HepG2 (cell line): Measurements from ENCODE around the gene PITHD1. TPM values are rescaled to one million over a fixed set of nuclear protein-coding genes. Genes with fewer than 3 reads are reported as not detected.
A peak's percentile ranks its signal among the peaks of the same experiment; 100 is the strongest.

Source experiments
- ARNT2 ChIP-seq: sonication (generic); formaldehyde crosslinking; IDR thresholded peaks from 2 replicates; pipeline ENCODE4 v1.8.0; 2022; ENCODE audit warnings: mild to moderate bottlenecking, low read depth, missing genetic modification reagents, moderate library complexity
- CCAR2 ChIP-seq: fragments of 200-400 bp; formaldehyde crosslinking; optimal IDR thresholded peaks from 2 replicates; pipeline ENCODE3; 2018; ENCODE audit warnings: low read depth, mild to moderate bottlenecking, low read length, moderate library complexity
- CEBPG ChIP-seq: IDR thresholded peaks from 2 replicates; pipeline ENCODE4 v1.6.1; 2016
- CREB1 ChIP-seq, 2 experiments: fragments of 450-650 bp in 1 of 2; IDR thresholded peaks; 2 replicates each; pipeline ENCODE4 v1.6.1; 2016 to 2017; ENCODE audit warnings: control low read depth in 1 of 2, mild to moderate bottlenecking in 1 of 2, missing compliant biosample characterization in 1 of 2, missing genetic modification characterization in 1 of 2
- FOXA1 ChIP-seq, 2 experiments: fragments of 450-650 bp in 1 of 2; sonication (generic) in 1 of 2; formaldehyde crosslinking in 1 of 2; IDR thresholded peaks; 2 replicates each; pipeline versions ENCODE4 v1.4.0 to v1.6.1; 2016 to 2020; ENCODE audit warnings: missing genetic modification reagents in 1 of 2
- GTF3A ChIP-seq: sonication (generic); formaldehyde crosslinking; conservative IDR thresholded peaks from 2 replicates; pipeline ENCODE4 v1.4.0; 2020; ENCODE audit warnings: mild to moderate bottlenecking, missing genetic modification reagents
- MIER3 ChIP-seq: IDR thresholded peaks from 2 replicates; pipeline ENCODE4 v1.6.1; 2016; ENCODE audit warnings: missing compliant biosample characterization, borderline replicate concordance
- MXD4 ChIP-seq: IDR thresholded peaks from 2 replicates; pipeline ENCODE4 v1.6.1; 2016; ENCODE audit warnings: mild to moderate bottlenecking, missing biosample characterization, missing genetic modification reagents
- POLR2AphosphoS5 ChIP-seq: IDR thresholded peaks from 2 replicates; pipeline ENCODE4 v1.6.1; 2012; ENCODE audit warnings: low read depth, low read length
- REPIN1 ChIP-seq: sonication (generic); formaldehyde crosslinking; IDR thresholded peaks from 2 replicates; pipeline ENCODE4 v1.8.0; 2022; ENCODE audit warnings: missing genetic modification reagents, low read depth, mild to moderate bottlenecking, borderline replicate concordance
- SRF ChIP-seq: IDR thresholded peaks from 2 replicates; pipeline ENCODE4 v1.6.1; 2011; ENCODE audit warnings: mild to moderate bottlenecking, low read depth, low read length, moderate library complexity
- TEAD2 ChIP-seq: sonication (generic); formaldehyde crosslinking; IDR thresholded peaks from 2 replicates; pipeline ENCODE4 v1.9.0; 2021; ENCODE audit warnings: missing genetic modification reagents
- TRIM24 ChIP-seq: sonication (generic); formaldehyde crosslinking; IDR thresholded peaks from 2 replicates; pipeline ENCODE4 v1.8.0; 2022; ENCODE audit warnings: mild to moderate bottlenecking, missing genetic modification reagents
- ZNF12 ChIP-seq: sonication (generic); formaldehyde crosslinking; IDR thresholded peaks from 2 replicates; pipeline ENCODE4 v1.5.0; 2020; ENCODE audit warnings: missing genetic modification reagents
- ZNF3 ChIP-seq: IDR thresholded peaks from 2 replicates; pipeline ENCODE4 v1.7.0; 2017; ENCODE audit warnings: inconsistent platforms
- ZNF557 ChIP-seq: sonication (generic); formaldehyde crosslinking; IDR thresholded peaks from 2 replicates; pipeline ENCODE4 v1.4.0; 2020; ENCODE audit warnings: missing genetic modification reagents
- ZNF788 ChIP-seq: sonication (generic); formaldehyde crosslinking; IDR thresholded peaks from 2 replicates; pipeline ENCODE4 v1.5.0; 2020; ENCODE audit warnings: mild to moderate bottlenecking, missing genetic modification reagents, borderline replicate concordance
- ZSCAN25 ChIP-seq: sonication (generic); formaldehyde crosslinking; IDR thresholded peaks from 2 replicates; pipeline ENCODE4 v1.8.0; 2022; ENCODE audit warnings: mild to moderate bottlenecking, missing genetic modification reagents
- polyA plus RNA-seq, 8 experiments: library from polyadenylated mRNA; depleted of rRNA in 3 of 8; stranded (reverse) in 7 of 8; unstranded in 1 of 8; fragments of >200 nt; fragmentation: Illumina TruSeq in 4 of 8; extraction: Trizol in 4 of 8; gene quantifications; 2 replicates each; pipeline versions ENCODE4 v1.2.1 to v1.2.3, GENCODE V29; 2011 to 2016; ENCODE audit warnings: low read depth in 4 of 8, missing spikeins in 1 of 8, mixed read lengths in 1 of 8; ENCODE audit not compliant: insufficient read depth in 1 of 8
- total RNA-seq, 5 experiments: library from RNA; depleted of rRNA; stranded (reverse); fragments of >200 nt; fragmentation: Illumina TruSeq; extraction: Trizol; gene quantifications; 2 replicates each; pipeline ENCODE4 v1.2.3, GENCODE V29; 2016; ENCODE audit warnings: low read depth in 1 of 5
- TF ChIP-seq, protein P1 (sequence below): IDR thresholded peaks from 2 replicates; pipeline ENCODE4 v1.4.0; 2020; ENCODE audit warnings: mild to moderate bottlenecking, missing genetic modification reagents
- TF ChIP-seq, protein P2 (sequence below): IDR thresholded peaks from 2 replicates; pipeline ENCODE4 v1.6.1; 2018; ENCODE audit warnings: missing genetic modification reagents, mild to moderate bottlenecking, missing compliant biosample characterization
- TF ChIP-seq, protein P3 (sequence below): sonication (generic); formaldehyde crosslinking; IDR thresholded peaks from 2 replicates; pipeline ENCODE4 v1.8.0; 2022; ENCODE audit warnings: mild to moderate bottlenecking, missing genetic modification reagents, moderate library complexity
- TF ChIP-seq, protein P4 (sequence below): sonication (generic); formaldehyde crosslinking; IDR thresholded peaks from 2 replicates; pipeline ENCODE4 v1.5.0; 2020; ENCODE audit warnings: mild to moderate bottlenecking, missing genetic modification reagents
- TF ChIP-seq, protein P5 (sequence below): sonication (generic); formaldehyde crosslinking; IDR thresholded peaks from 2 replicates; pipeline ENCODE4 v1.4.0; 2020; ENCODE audit warnings: mild to moderate bottlenecking, missing genetic modification reagents

The PITHD1 gene
- total and polyA plus RNA-seq, 2 of the 13 experiments (the other 11 are each of a cell fraction or from before 2014, with no cell fraction given) = 28.0 to 37.3 TPM

DNA sequence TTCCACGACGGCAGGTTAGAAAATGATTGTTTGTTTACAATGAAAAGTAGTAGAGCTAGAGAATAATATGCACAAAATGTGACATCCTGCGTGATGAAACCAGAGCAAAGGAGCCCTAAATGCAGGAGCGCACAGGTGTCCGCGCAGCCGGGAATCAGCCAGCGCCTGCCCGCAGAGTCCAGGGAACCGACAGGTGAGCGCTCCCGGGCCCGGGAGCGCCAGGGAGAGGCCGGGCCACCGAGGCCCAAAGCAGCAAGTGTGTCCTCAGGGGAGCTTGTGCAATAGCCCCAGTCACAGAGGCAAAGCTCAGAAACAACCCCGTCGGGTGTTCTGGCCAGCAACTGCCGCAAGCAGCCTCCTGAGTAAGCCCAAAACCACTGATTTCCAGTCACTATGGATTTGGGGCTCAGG, 23.1 kb downstream of the PITHD1 start (continued):
- TF ChIP-seq, protein P1, sequence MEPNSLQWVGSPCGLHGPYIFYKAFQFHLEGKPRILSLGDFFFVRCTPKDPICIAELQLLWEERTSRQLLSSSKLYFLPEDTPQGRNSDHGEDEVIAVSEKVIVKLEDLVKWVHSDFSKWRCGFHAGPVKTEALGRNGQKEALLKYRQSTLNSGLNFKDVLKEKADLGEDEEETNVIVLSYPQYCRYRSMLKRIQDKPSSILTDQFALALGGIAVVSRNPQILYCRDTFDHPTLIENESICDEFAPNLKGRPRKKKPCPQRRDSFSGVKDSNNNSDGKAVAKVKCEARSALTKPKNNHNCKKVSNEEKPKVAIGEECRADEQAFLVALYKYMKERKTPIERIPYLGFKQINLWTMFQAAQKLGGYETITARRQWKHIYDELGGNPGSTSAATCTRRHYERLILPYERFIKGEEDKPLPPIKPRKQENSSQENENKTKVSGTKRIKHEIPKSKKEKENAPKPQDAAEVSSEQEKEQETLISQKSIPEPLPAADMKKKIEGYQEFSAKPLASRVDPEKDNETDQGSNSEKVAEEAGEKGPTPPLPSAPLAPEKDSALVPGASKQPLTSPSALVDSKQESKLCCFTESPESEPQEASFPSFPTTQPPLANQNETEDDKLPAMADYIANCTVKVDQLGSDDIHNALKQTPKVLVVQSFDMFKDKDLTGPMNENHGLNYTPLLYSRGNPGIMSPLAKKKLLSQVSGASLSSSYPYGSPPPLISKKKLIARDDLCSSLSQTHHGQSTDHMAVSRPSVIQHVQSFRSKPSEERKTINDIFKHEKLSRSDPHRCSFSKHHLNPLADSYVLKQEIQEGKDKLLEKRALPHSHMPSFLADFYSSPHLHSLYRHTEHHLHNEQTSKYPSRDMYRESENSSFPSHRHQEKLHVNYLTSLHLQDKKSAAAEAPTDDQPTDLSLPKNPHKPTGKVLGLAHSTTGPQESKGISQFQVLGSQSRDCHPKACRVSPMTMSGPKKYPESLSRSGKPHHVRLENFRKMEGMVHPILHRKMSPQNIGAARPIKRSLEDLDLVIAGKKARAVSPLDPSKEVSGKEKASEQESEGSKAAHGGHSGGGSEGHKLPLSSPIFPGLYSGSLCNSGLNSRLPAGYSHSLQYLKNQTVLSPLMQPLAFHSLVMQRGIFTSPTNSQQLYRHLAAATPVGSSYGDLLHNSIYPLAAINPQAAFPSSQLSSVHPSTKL = no peak
- TF ChIP-seq, protein P2, sequence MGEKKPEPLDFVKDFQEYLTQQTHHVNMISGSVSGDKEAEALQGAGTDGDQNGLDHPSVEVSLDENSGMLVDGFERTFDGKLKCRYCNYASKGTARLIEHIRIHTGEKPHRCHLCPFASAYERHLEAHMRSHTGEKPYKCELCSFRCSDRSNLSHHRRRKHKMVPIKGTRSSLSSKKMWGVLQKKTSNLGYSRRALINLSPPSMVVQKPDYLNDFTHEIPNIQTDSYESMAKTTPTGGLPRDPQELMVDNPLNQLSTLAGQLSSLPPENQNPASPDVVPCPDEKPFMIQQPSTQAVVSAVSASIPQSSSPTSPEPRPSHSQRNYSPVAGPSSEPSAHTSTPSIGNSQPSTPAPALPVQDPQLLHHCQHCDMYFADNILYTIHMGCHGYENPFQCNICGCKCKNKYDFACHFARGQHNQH (CRISPR knock-in tag) = no peak
- TF ChIP-seq POLR2AphosphoS5 (no peak), CCAR2 (no peak), REPIN1 (CRISPR knock-in tag) (no peak), ARNT2 (CRISPR knock-in tag) (no peak), ZNF557 (CRISPR knock-in tag) (no peak), MXD4 (CRISPR knock-in tag) (no peak), ZNF3 (no peak), CREB1 (IDR thresholded peaks at IDR 0.05) (no peak), CREB1 (CRISPR knock-in tag; IDR thresholded peaks at IDR 0.05) (no peak), SRF (no peak), MIER3 (CRISPR knock-in tag) (no peak), CEBPG (CRISPR knock-in tag) (peak; percentile 78), FOXA1 (IDR thresholded peaks at IDR 0.05) (no peak), FOXA1 (CRISPR knock-in tag; IDR thresholded peaks at IDR 0.05) (0 out of 2 replicates have a peak, but pooled peaks have one; percentile 3), ZSCAN25 (no peak), ZNF12 (CRISPR knock-in tag) (no peak), GTF3A (CRISPR knock-in tag) (0 out of 2 replicates have a peak, but pooled peaks have one; percentile 14), TEAD2 (CRISPR knock-in tag) (no peak), ZNF788 (CRISPR knock-in tag) (no peak), TRIM24 (no peak)
- TF ChIP-seq, protein P3, sequence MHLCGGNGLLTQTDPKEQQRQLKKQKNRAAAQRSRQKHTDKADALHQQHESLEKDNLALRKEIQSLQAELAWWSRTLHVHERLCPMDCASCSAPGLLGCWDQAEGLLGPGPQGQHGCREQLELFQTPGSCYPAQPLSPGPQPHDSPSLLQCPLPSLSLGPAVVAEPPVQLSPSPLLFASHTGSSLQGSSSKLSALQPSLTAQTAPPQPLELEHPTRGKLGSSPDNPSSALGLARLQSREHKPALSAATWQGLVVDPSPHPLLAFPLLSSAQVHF = no peak
- TF ChIP-seq, protein P4, sequence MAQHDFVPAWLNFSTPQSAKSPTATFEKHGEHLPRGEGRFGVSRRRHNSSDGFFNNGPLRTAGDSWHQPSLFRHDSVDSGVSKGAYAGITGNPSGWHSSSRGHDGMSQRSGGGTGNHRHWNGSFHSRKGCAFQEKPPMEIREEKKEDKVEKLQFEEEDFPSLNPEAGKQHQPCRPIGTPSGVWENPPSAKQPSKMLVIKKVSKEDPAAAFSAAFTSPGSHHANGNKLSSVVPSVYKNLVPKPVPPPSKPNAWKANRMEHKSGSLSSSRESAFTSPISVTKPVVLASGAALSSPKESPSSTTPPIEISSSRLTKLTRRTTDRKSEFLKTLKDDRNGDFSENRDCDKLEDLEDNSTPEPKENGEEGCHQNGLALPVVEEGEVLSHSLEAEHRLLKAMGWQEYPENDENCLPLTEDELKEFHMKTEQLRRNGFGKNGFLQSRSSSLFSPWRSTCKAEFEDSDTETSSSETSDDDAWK (CRISPR knock-in tag) = no peak
- TF ChIP-seq, protein P5, sequence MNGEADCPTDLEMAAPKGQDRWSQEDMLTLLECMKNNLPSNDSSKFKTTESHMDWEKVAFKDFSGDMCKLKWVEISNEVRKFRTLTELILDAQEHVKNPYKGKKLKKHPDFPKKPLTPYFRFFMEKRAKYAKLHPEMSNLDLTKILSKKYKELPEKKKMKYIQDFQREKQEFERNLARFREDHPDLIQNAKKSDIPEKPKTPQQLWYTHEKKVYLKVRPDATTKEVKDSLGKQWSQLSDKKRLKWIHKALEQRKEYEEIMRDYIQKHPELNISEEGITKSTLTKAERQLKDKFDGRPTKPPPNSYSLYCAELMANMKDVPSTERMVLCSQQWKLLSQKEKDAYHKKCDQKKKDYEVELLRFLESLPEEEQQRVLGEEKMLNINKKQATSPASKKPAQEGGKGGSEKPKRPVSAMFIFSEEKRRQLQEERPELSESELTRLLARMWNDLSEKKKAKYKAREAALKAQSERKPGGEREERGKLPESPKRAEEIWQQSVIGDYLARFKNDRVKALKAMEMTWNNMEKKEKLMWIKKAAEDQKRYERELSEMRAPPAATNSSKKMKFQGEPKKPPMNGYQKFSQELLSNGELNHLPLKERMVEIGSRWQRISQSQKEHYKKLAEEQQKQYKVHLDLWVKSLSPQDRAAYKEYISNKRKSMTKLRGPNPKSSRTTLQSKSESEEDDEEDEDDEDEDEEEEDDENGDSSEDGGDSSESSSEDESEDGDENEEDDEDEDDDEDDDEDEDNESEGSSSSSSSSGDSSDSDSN (CRISPR knock-in tag) = 0 out of 2 replicates have a peak, but pooled peaks have one; percentile 31
